NCI-H1436 treated with DMSO at 0.1 percent for 48 hours (cell line): ENCODE results near the gene MAML2.

Source experiments
- DNase-seq: peaks from one replicate; lab custom pipeline; 2025; lab: John Stamatoyannopoulos, UW

MAML2 gene

DNA sequence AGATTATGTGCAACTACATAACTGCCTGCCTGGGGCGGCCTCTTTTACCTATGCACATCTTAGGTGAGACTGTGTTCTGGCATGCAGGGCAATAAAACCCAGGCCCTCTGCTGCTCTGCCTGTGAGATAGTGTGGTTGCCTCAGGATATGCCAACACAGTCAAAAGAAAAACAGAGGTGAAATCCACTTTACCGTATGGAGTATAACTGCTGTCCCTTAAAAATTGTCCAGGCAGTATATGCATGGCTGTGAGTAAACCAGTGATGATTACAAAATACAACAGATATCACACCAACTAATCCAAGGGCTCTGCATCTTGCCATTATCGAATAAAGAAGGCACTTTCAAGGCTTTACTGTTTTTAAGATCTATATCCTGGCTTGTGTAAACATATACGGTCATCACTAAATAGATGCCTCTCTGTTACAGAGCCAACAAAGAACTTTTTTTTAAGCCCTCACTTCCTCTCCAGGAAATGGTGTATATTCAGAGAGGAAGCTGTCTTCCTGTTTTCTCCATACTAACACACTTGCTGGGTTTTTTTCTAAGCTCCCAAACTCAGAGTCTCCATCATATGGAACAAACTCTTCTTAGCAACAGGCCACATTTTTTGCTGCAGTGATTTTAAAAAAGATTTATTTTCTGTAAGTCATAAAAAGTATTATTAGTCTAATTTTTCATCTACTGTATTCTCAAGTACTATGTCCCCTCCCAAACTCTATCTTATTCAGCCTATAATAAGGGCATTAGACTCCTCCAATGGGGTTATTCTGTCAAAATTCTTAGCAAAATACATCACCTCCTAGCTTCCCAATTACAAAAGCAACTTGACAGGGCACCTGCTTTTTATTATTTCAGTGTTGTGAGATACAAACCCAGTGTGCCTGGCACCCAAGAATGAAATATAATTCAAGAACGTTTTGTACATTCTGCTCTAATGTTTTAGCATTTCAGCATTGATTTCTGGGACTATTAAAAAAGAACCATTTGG lies 135.2 kb downstream of the MAML2 start:
- DNase-seq = no peak

- no peak for DNase-seq
These were observed 136.0 kb downstream of the MAML2 start for GRCh38 chr11:96206955-96207354.

- DNase-seq = no peak
These were observed 137.6 kb downstream of the MAML2 start for GRCh38 chr11:96205460-96205809.

DNA sequence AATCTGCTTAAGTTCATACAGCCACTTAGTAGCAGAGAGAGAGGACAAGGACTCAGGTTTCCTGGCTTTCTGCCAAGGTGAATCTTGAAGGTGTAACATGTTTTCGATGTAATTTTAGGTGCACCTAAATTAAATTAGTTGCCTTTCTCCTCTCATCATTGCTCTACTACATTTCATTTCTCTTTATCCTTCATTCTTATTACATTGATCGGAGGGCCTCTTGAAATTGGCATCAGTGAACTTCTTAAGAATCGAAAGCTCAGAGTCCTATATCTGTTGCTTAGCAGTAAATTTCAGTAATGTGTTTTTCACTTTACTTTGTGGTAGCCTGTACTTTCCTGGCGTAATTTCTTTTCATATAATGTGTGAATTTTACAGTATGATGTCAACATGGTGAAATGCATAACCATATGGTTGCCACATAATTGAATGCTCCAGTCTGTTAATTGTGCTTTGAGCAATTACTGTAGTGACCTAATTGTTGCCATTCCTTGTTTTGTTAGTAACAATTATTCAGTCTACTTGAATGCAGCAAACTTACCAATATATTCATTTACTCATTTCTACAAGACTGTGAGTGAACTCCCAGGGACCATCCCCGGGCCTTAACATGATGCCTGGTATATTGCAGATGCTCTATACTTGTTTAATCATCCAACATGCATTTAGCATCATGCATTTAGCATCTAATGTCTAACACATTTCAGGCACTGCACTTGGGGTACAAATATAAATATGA lies 138.1 kb downstream of the MAML2 start:
- no peak for DNase-seq

DNA sequence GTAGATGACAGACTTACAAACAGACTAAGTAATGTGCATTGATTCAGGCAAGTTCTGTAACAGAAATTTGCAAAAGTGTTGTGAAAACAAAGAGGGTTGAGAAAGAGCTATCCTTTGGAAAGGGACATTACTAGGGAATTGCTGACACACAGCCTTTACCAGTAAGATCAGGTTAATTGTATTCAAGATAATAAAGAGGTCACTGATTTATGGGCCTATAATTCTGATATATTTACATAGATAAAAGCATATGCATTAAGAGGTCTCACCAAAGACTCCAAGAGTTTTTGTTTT lies 138.7 kb downstream of the MAML2 start:
- DNase-seq = no peak

DNA sequence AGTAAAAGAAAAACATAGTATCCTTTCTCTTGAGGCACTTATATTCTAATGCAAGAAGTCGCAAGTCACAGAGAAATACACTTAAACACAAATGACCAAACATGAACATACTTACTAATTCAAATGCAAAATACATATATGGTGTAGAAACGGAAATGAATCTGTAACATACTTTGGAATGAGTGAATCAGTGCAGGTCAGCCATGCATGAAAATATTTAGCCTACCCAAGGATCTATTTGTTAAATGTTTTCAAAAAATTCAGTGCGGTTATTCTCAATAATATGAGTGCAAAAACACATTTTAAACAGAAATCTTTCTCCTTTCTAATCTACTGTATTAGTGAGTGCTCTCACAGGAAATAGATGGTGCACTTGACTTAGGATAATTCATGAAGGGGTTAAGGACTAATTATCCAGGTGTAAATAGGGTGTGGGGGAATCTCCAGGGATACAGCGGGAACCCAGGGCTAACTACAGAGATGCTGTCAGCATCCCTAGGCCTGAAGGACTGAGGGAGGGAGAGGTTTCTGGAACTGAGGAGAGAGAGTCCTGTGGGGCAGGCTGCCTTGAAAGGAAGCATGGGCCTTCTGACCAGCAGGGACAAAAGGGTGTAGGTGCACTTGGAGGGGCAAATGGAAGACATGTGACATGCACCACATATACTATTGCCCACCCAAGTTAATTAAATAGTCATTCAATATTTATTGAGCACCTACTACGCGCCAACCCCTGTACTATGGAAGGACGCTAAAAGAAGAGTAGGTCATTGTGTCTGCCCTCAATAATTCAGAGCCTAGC lies 139.2 kb downstream of the MAML2 start:
- DNase-seq = no peak

- no peak for DNase-seq
These were observed 142.8 kb downstream of the MAML2 start for GRCh38 chr11:96200243-96200642.

- no peak for DNase-seq
These were observed 143.4 kb downstream of the MAML2 start for GRCh38 chr11:96199563-96200025.

- DNase-seq = no peak
These were observed 144.9 kb downstream of the MAML2 start for GRCh38 chr11:96197801-96198701.

GRCh38 chr11:96197103-96197502 lies 145.9 kb downstream of the MAML2 start:
- DNase-seq = no peak

DNA sequence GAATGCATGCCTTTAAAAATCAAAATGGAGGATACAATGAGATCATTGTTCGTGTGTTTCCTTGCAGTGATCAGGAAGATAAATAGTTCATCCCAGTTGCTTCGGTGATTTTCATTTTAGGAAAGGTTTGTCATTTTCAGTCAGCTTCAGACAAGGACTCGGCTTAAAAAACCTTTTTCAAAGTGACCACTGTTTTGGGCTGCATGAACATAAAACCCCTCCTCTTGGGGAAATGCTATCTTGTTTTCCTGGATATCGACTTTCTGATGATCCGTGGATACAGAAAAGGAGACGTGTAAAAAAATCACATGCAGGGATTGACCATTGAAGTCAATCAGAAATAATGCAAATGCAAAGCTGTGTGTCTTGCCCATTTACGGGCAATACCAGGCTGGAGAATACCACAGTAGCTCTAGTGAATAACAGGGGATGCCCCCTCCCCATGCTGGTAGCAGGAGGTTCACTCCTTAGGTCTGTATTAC lies 146.8 kb downstream of the MAML2 start:
- no peak for DNase-seq

DNA sequence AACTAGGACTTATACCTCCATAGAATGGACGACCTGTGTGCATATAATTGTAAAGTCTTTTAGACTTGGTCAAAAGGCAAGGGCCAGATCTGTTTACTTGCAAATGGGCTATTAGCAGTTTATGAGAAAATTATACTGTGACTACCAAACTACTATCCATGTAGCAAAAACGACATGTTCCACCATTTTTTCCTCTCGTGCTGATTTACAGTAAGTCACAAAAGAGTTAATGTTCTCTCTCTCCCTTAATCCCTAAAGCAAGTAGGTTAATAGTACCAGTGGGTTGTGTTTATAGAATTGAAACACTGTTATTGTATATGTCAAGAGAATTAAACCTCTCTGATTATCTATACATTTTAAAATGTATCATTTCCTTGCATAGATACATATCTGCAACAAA lies 147.3 kb downstream of the MAML2 start:
- no peak for DNase-seq

DNA sequence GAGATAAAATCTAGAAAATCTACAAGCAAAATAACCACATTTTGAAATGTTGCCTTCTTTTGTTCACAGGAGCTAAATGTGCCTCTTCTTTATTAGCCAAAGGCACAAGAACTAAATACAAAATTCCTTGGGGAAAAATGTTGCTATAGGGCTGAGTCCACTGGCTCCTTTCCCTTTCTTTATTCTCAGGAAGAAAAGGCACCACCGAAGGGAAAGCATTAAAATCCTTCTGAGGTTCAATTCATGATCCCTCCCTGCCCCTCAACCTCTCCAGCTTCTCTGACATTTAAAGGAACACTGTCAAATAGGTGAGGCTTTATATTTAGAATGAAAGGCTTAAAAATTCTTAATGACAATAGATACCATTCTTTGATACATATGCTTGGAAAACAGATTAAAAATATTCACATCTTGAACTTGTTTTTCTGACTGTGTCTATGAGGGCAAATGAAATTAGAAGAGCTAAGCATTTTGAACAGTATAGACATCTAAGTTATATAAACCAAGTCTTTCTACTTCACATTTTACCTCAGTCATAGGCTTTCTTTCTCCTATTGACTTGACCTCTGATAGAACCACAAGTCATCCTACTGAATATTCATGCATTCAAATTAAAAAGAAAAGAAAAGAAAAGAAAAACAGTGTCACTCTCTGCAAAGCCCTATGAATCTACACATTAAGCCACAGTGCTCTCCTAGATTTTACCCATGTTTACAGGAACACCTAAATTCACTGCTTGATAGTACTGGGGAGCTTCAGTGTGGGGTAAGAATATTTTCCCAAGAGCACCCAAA lies 148.2 kb downstream of the MAML2 start:
- DNase-seq = no peak

GRCh38 chr11:96193745-96194443 lies 149.1 kb downstream of the MAML2 start:
- no peak for DNase-seq

- DNase-seq = no peak
These were observed 151.2 kb downstream of the MAML2 start for GRCh38 chr11:96191752-96192151.

DNA sequence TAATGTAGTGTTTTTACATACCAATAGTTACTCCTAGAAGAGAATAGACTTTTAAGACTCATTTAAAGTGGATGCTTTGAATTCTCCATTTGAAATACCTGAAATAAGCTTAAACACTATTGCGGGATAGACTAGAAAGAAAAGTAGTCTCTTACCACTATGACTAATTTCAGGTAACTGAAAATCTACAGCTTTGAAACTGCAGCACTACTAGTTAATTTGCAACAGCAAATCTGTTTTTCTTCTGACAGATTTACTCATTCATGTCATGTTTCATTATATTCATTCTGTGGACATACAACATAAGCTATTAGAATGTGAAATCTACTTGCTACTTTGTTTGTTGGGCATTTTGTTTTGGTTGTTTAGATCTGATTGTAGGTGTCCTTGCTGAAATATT lies 153.6 kb downstream of the MAML2 start:
- no peak for DNase-seq

DNA sequence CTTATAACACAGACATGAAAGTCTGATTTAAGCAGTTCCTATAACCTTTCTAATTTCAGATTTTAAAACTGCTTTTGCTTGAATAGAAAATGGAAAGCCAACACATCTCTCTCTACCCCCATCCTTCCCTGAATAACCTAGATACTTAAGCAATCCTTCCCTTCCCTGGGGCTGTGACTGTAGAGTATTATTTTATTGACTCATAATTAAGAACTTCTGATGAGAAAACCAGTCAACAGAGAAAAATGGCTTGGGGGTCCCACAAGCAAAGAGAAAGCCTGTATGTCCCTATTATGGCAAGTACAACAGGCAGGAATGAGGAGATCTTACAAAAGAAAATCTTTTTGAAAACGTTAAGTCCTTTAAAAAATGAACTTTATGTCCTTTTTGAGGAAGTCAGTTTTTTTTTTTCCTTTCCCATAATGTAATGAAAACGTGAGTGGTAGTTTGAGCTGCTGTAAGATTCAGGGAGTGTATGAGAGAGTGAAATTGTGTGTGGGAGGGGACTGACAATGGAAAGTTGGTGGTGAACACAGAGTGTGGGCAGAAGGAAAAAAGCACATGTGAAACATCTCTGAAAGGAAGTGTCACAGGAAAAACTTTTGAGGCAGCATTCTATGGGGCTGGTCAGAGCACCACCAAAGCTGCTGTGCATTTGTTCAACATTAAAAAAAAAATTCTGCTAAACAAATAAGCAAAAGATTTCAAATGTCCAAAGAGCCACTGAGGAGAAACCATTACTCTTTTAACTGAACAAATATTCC lies 154.6 kb downstream of the MAML2 start:
- no peak for DNase-seq

- DNase-seq = no peak
These were observed 155.2 kb downstream of the MAML2 start for GRCh38 chr11:96187822-96188221.

GRCh38 chr11:96186806-96187205 lies 156.2 kb downstream of the MAML2 start:
- DNase-seq = no peak
